DND-41 (cell line): Measurements from ENCODE around the gene SEZ6L2.
A peak's percentile ranks its signal among the peaks of the same experiment; 100 is the strongest.

Experiments used
- ATAC-seq: fragments of 200-7000 bp; cut with Tn5 transposase; 3 replicates; pipeline ENCODE4 v1.9.1; 2021; ENCODE audit warnings: low read depth; ENCODE audit not compliant: insufficient read depth
- DNase-seq: peaks from one replicate; pipeline ENCODE4 v3.0.0-alpha.2; 2020
- H2AFZ ChIP-seq: 2 replicates; pipeline ENCODE4 v1.6.0; 2012; ENCODE audit warnings: low read depth, low read length
- H3K27ac ChIP-seq: 2 replicates; pipeline ENCODE4 v1.5.1; 2012; ENCODE audit warnings: low read length, inconsistent platforms
- H3K27me3 ChIP-seq: fragments of 200-600 bp; sonication (generic); 2 replicates; pipeline ENCODE4 v1.6.0; 2012; ENCODE audit warnings: low read length, mild to moderate bottlenecking, inconsistent platforms; ENCODE audit not compliant: insufficient read depth, poor library complexity
- H3K36me3 ChIP-seq: 2 replicates; pipeline ENCODE4 v1.5.1; 2012; ENCODE audit warnings: low read length, inconsistent platforms; ENCODE audit not compliant: insufficient read depth
- H3K4me1 ChIP-seq: 2 replicates; pipeline ENCODE4 v1.5.1; 2012; ENCODE audit warnings: mild to moderate bottlenecking, low read length; ENCODE audit not compliant: insufficient read depth
- H3K4me2 ChIP-seq: 2 replicates; pipeline ENCODE4 v1.6.0; 2012; ENCODE audit warnings: mild to moderate bottlenecking, moderate library complexity, low read length, inconsistent platforms; ENCODE audit not compliant: insufficient read depth
- H3K4me3 ChIP-seq, 2 experiments: fragments of 200-600 bp in 1 of 2; shearing (Covaris generic) in 1 of 2; 2 replicates each; pipeline ENCODE4 v1.5.1; 2012 to 2016; ENCODE audit warnings: inconsistent platforms in 2 of 2, low read length in 2 of 2, mild to moderate bottlenecking in 2 of 2, low read depth in 1 of 2, moderate library complexity in 1 of 2
- H3K79me2 ChIP-seq: 2 replicates; pipeline ENCODE4 v1.6.0; 2012; ENCODE audit warnings: low read length, inconsistent platforms; ENCODE audit not compliant: insufficient read depth
- H3K9ac ChIP-seq: 2 replicates; pipeline ENCODE4 v1.6.0; 2012; ENCODE audit warnings: low read depth, mild to moderate bottlenecking, inconsistent platforms, low read length, moderate library complexity
- H3K9me3 ChIP-seq: 2 replicates; pipeline ENCODE4 v1.5.1; 2012; ENCODE audit warnings: low read length, moderate library complexity, mild to moderate bottlenecking, inconsistent platforms; ENCODE audit not compliant: insufficient read depth, severe bottlenecking
- H4K20me1 ChIP-seq: 2 replicates; pipeline ENCODE4 v1.6.0; 2012; ENCODE audit warnings: low read length; ENCODE audit not compliant: insufficient read depth
- EZH2 ChIP-seq: IDR thresholded peaks from 3 replicates; pipeline ENCODE4 v1.6.1; 2012; ENCODE audit warnings: borderline replicate concordance, low read depth, mild to moderate bottlenecking, moderate library complexity, low read length, inconsistent platforms; ENCODE audit not compliant: severe bottlenecking
- TF ChIP-seq, protein P1 (sequence below): IDR thresholded peaks from 2 replicates; pipeline ENCODE4 v1.5.1; 2012; ENCODE audit warnings: borderline replicate concordance, low read length, moderate library complexity, mild to moderate bottlenecking; ENCODE audit not compliant: poor library complexity, severe bottlenecking; ENCODE audit errors: extremely low read depth

SEZ6L2 gene

DNA sequence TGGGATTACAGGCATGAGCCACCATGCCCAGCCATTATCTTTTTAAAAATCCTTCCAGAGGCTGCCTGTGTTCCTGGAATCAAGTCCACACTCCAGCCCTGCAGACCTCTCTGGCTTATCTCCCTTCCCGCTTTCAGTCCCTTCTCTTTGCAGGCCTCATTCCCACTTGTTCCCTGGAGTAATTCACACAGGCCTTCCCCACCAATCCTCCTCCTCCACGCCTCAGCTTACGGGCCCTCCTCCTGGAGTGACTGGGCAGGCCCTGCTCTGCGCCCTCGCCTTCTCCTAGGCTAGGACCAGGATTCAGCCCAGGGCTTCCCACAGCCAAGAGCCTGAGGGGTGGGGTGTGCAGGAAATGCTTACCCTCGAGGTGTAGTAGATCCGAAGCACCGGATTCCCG lies 39.1 kb downstream of the SEZ6L2 start:
- Histone ChIP-seq H3K9ac (no peak overlapping the region), H3K4me2 (0 out of 2 replicates have a peak overlapping the region, but pooled peaks have one; percentile 2)
- no peak for TF ChIP-seq EZH2
- TF ChIP-seq, protein P1, sequence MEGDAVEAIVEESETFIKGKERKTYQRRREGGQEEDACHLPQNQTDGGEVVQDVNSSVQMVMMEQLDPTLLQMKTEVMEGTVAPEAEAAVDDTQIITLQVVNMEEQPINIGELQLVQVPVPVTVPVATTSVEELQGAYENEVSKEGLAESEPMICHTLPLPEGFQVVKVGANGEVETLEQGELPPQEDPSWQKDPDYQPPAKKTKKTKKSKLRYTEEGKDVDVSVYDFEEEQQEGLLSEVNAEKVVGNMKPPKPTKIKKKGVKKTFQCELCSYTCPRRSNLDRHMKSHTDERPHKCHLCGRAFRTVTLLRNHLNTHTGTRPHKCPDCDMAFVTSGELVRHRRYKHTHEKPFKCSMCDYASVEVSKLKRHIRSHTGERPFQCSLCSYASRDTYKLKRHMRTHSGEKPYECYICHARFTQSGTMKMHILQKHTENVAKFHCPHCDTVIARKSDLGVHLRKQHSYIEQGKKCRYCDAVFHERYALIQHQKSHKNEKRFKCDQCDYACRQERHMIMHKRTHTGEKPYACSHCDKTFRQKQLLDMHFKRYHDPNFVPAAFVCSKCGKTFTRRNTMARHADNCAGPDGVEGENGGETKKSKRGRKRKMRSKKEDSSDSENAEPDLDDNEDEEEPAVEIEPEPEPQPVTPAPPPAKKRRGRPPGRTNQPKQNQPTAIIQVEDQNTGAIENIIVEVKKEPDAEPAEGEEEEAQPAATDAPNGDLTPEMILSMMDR: no peak

GRCh38 chr16:29858974-29859373 lies 40.4 kb downstream of the SEZ6L2 start:
- Histone ChIP-seq H3K4me2 (no peak overlapping the region), H3K4me1 (peaks cover 25% of the 10 kb centered on the region), H3K27ac (no peak overlapping the region), H3K79me2 (peaks cover 24% of the 10 kb centered on the region), H3K4me3 (no peak overlapping the region), H3K36me3 (peaks cover 28% of the 10 kb centered on the region), H3K27me3 (no peaks in the 10 kb centered on the region), H3K9me3 (no peaks in the 10 kb centered on the region), H2AFZ (no peak overlapping the region), H3K9ac (no peak overlapping the region), H4K20me1 (no peaks in the 10 kb centered on the region)
- DNase-seq (no peak), ATAC-seq (no peak)
- no peak for TF ChIP-seq EZH2
- TF ChIP-seq, protein P1: no peak

More for the DNA sequence above, 39.1 kb downstream of the SEZ6L2 start:
- ATAC-seq (no peak), DNase-seq (no peak)
- Histone ChIP-seq H3K4me3 (no peak overlapping the region), H3K79me2 (peaks cover 24% of the 10 kb centered on the region), H2AFZ (no peak overlapping the region), H3K4me1 (peaks cover 29% of the 10 kb centered on the region), H3K27ac (no peak overlapping the region), H3K9me3 (no peaks in the 10 kb centered on the region), H4K20me1 (no peaks in the 10 kb centered on the region), H3K36me3 (peaks cover 28% of the 10 kb centered on the region), H3K27me3 (no peaks in the 10 kb centered on the region)

DNA sequence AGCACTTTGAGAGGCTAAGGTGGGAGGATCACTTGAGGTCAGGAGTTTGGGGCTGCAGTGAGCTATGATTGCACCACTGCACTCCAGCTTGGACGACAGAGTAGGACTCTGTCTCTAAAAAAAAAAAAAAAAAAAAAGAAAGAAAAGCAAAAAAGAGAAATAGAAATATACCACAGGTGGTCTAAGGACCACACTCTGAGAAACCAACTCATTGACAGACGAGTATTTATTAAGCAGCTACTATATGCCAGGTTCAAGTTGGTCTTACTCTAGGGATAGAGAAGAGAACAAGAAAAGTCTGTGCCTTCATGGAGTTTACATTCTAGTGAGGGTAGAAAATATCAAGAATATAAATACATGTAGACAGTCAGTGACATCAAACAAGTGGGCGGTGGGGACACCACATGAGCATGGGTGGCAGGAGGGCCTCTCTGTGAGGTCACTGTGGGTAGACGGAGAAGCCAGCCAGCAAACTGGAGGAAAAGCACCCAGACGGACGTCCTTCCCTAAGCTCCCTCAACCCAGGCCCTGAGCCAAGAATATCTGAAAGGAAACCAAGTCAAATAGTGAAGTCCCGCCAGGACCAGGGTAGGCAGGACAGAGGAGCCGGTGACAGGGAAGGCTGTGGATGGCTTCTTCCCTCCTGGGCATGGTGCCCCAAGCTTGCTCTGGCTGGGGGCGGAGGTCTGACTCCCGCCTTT lies 41.1 kb downstream of the SEZ6L2 start:
- H3K79me2 ChIP-seq: peaks cover 24% of the 10 kb centered on the region
- TF ChIP-seq EZH2: no peak
- TF ChIP-seq, protein P1: no peak
- no peak overlapping the region for H3K4me3 ChIP-seq
- no peak overlapping the region for H2AFZ ChIP-seq
- peaks cover 28% of the 10 kb centered on the region for H3K36me3 ChIP-seq
- H4K20me1 ChIP-seq: no peaks in the 10 kb centered on the region
- ATAC-seq (no peak), DNase-seq (no peak)
- no peaks in the 10 kb centered on the region for H3K27me3 ChIP-seq
- H3K4me2 ChIP-seq: no peak overlapping the region
- H3K9me3 ChIP-seq: no peaks in the 10 kb centered on the region
- no peak overlapping the region for H3K9ac ChIP-seq
- H3K4me1 ChIP-seq: peaks cover 19% of the 10 kb centered on the region
- no peak overlapping the region for H3K27ac ChIP-seq
